H1 (cell line): ENCODE data around the gene GID8. TPM values are rescaled to one million over a fixed set of nuclear protein-coding genes. Genes with fewer than 3 reads are reported as not detected.

Experiments used
- CTCF ChIA-PET: fragments of 300-600 bp; sonication (Branson Sonifier 250); formaldehyde crosslinking; loops from one replicate; lab custom pipeline; 2021; ENCODE audit not compliant: partially characterized antibody; lab: Charles Lee
- POLR2A ChIA-PET: fragments of 300-600 bp; sonication (Branson Sonifier 250); formaldehyde crosslinking; loops from one replicate; lab custom pipeline; 2021; ENCODE audit warnings: inconsistent platforms; ENCODE audit not compliant: partially characterized antibody; lab: Charles Lee
- DNase-seq, 2 experiments: peaks; one replicate each; pipeline versions ENCODE4 v3.0.0 to v3.0.0-alpha.2; 2010 to 2022; ENCODE audit warnings: low spot score in 2 of 2, low read depth in 1 of 2, mixed read lengths in 1 of 2
- FAIRE-seq: peaks from 2 replicates; lab custom pipeline; 2011; peaks lifted over from hg19 to GRCh38; lab: Jason Lieb, UNC
- H2AFZ ChIP-seq: 2 replicates; pipeline ENCODE4 v1.8.1; 2012; ENCODE audit warnings: low read length, inconsistent platforms
- H2AK5ac ChIP-seq: 2 replicates; pipeline ENCODE4 v1.6.1; 2013; ENCODE audit warnings: low read depth, low read length
- H2BK120ac ChIP-seq: replicated peaks from 2 replicates; pipeline ENCODE3; 2013; ENCODE audit warnings: low read depth, low read length, inconsistent platforms
- H2BK12ac ChIP-seq: 2 replicates; pipeline ENCODE4 v1.6.1; 2013; ENCODE audit warnings: low read depth, low read length
- H2BK15ac ChIP-seq: 2 replicates; pipeline ENCODE4 v1.6.1; 2013; ENCODE audit warnings: low read length
- H2BK20ac ChIP-seq: 2 replicates; pipeline ENCODE4 v1.6.1; 2013; ENCODE audit warnings: low read length
- H2BK5ac ChIP-seq: 2 replicates; pipeline ENCODE4 v1.6.1; 2013; ENCODE audit warnings: low read depth, low read length
- H3K14ac ChIP-seq: 2 replicates; pipeline ENCODE4 v1.6.1; 2013; ENCODE audit warnings: inconsistent platforms; ENCODE audit not compliant: insufficient read length
- H3K18ac ChIP-seq: 2 replicates; pipeline ENCODE4 v1.6.1; 2013; ENCODE audit warnings: low read length; ENCODE audit errors: extremely low read depth
- H3K23ac ChIP-seq: 2 replicates; pipeline ENCODE4 v1.6.1; 2013; ENCODE audit warnings: inconsistent platforms; ENCODE audit not compliant: insufficient read length
- H3K23me2 ChIP-seq: 2 replicates; pipeline ENCODE4 v1.6.1; 2013; ENCODE audit warnings: low read depth, low read length
- H3K27ac ChIP-seq: 2 replicates; pipeline ENCODE4 v1.6.1; 2011; ENCODE audit warnings: low read depth, low read length, inconsistent platforms
- H3K27me3 ChIP-seq, 4 experiments: replicated peaks in 1 of 4; 1 replicate in 1 of 4; 2 replicates in 3 of 4; pipeline versions ENCODE4 v1.6.1 to v1.8.1; 2011 to 2013; ENCODE audit warnings: low read length in 3 of 4, mild to moderate bottlenecking in 3 of 4, inconsistent platforms in 2 of 4, mixed read lengths in 2 of 4, moderate library complexity in 1 of 4; ENCODE audit not compliant: control insufficient read depth in 3 of 4, insufficient read depth in 3 of 4; ENCODE audit errors: extremely low read depth in 1 of 4
- H3K36me3 ChIP-seq, 4 experiments: 2 replicates each; pipeline versions ENCODE4 v1.6.1 to v1.8.1; 2011 to 2013; ENCODE audit warnings: mild to moderate bottlenecking in 4 of 4, low read length in 3 of 4, moderate library complexity in 2 of 4, control low read depth in 1 of 4, inconsistent platforms in 1 of 4; ENCODE audit not compliant: insufficient read depth in 4 of 4, control insufficient read depth in 2 of 4
- H3K4ac ChIP-seq: replicated peaks from 2 replicates; pipeline ENCODE3; 2013; ENCODE audit warnings: low read length, low read depth, mixed read lengths, inconsistent platforms; ENCODE audit not compliant: insufficient read length
- H3K4me1 ChIP-seq, 4 experiments: replicated peaks in 1 of 4; 1 replicate in 1 of 4; 2 replicates in 3 of 4; pipeline versions ENCODE4 v1.6.1 to v1.8.1; 2011 to 2013; ENCODE audit warnings: low read length in 3 of 4, inconsistent platforms in 2 of 4, mixed read lengths in 1 of 4; ENCODE audit not compliant: insufficient read depth in 4 of 4, control insufficient read depth in 3 of 4
- H3K4me2 ChIP-seq, 2 experiments: 2 replicates each; pipeline versions ENCODE4 v1.6.1 to v1.8.1; 2011 to 2013; ENCODE audit warnings: low read depth in 2 of 2, low read length in 2 of 2, control low read depth in 1 of 2, inconsistent platforms in 1 of 2, mild to moderate bottlenecking in 1 of 2; ENCODE audit not compliant: insufficient read depth in 1 of 2
- H3K4me3 ChIP-seq, 4 experiments: fragments of 200-600, 300-600 bp in 1 of 4; sonication (generic), shearing (Covaris generic), sonication (Bioruptor Twin) in 1 of 4; 2 replicates each; pipeline versions ENCODE4 v1.5.1 to v1.8.1; 2011 to 2016; ENCODE audit warnings: low read length in 4 of 4, low read depth in 3 of 4, control low read depth in 2 of 4, inconsistent platforms in 2 of 4, mild to moderate bottlenecking in 2 of 4, mixed read lengths in 1 of 4, moderate library complexity in 1 of 4; ENCODE audit not compliant: insufficient read depth in 2 of 4; ENCODE audit errors: extremely low read depth in 1 of 4
- H3K56ac ChIP-seq: replicated peaks from 2 replicates; pipeline ENCODE3; 2013; ENCODE audit warnings: low read depth, mild to moderate bottlenecking, mixed read lengths, low read length, inconsistent platforms; ENCODE audit not compliant: insufficient read length
- H3K79me1 ChIP-seq: 2 replicates; pipeline ENCODE4 v1.6.1; 2013; ENCODE audit warnings: low read depth, low read length, control low read depth
- H3K79me2 ChIP-seq, 2 experiments: 2 replicates each; pipeline versions ENCODE4 v1.6.1 to v1.8.1; 2012 to 2013; ENCODE audit warnings: low read length in 2 of 2, mild to moderate bottlenecking in 2 of 2, inconsistent platforms in 1 of 2; ENCODE audit not compliant: insufficient read depth in 2 of 2, control insufficient read depth in 1 of 2
- H3K9ac ChIP-seq, 4 experiments: replicated peaks in 1 of 4; 1 replicate in 1 of 4; 2 replicates in 3 of 4; pipeline versions ENCODE4 v1.6.1 to v1.8.1; 2011 to 2013; ENCODE audit warnings: low read depth in 3 of 4, low read length in 3 of 4, control low read depth in 2 of 4, mild to moderate bottlenecking in 2 of 4, moderate library complexity in 2 of 4, inconsistent platforms in 1 of 4; ENCODE audit errors: extremely low read depth in 1 of 4
- H3K9me3 ChIP-seq, 2 experiments: 2 replicates each; pipeline versions ENCODE4 v1.6.1 to v1.8.1; 2012 to 2013; ENCODE audit warnings: mild to moderate bottlenecking in 2 of 2, moderate library complexity in 2 of 2, control low read depth in 1 of 2, inconsistent platforms in 1 of 2, low read depth in 1 of 2, low read length in 1 of 2, mixed read lengths in 1 of 2; ENCODE audit not compliant: insufficient read depth in 2 of 2
- H4K20me1 ChIP-seq, 2 experiments: replicated peaks in 1 of 2; 2 replicates each; pipeline versions ENCODE3 to v1.8.1; 2011 to 2013; ENCODE audit warnings: inconsistent platforms in 2 of 2, low read length in 2 of 2, mild to moderate bottlenecking in 1 of 2; ENCODE audit not compliant: insufficient read depth in 2 of 2, control insufficient read depth in 1 of 2
- H4K5ac ChIP-seq: 2 replicates; pipeline ENCODE4 v1.6.1; 2013; ENCODE audit warnings: low read length, low read depth, mixed read lengths, inconsistent platforms; ENCODE audit not compliant: insufficient read length
- H4K8ac ChIP-seq: 2 replicates; pipeline ENCODE4 v1.8.0; 2013; ENCODE audit warnings: mild to moderate bottlenecking, moderate library complexity, low read length, inconsistent platforms; ENCODE audit not compliant: insufficient read depth; ENCODE audit errors: extremely low read depth
- H4K91ac ChIP-seq: replicated peaks from 2 replicates; pipeline ENCODE3; 2013; ENCODE audit warnings: low read length, mixed read lengths, inconsistent platforms; ENCODE audit not compliant: insufficient read length
- CHD1 ChIP-seq: IDR thresholded peaks from 2 replicates; pipeline ENCODE4 v1.6.1; 2012; ENCODE audit warnings: low read depth, low read length, improper control_type of control experiment
- FOSL1 ChIP-seq: IDR thresholded peaks from 2 replicates; pipeline ENCODE4 v1.6.1; 2011; ENCODE audit warnings: mild to moderate bottlenecking, low read depth, low read length, moderate library complexity; ENCODE audit not compliant: insufficient read depth
- KDM5A ChIP-seq: fragments of 200-600 bp; IDR thresholded peaks from 2 replicates; pipeline ENCODE4 v1.7.1; 2012; ENCODE audit warnings: mild to moderate bottlenecking, low read length, inconsistent platforms, mixed read lengths
- MAFK ChIP-seq: IDR thresholded peaks from 2 replicates; pipeline ENCODE4 v1.6.1; 2012; ENCODE audit warnings: low read depth, mild to moderate bottlenecking, improper control_type of control experiment, low read length
- POLR2A ChIP-seq, 2 experiments: IDR thresholded peaks; 1 replicate in 1 of 2; 2 replicates in 1 of 2; pipeline ENCODE4 v1.6.1; 2011; ENCODE audit warnings: low read depth in 2 of 2, low read length in 2 of 2, mild to moderate bottlenecking in 2 of 2; ENCODE audit errors: control extremely low read depth in 1 of 2
- RBBP5 ChIP-seq: IDR thresholded peaks from 2 replicates; pipeline ENCODE4 v1.7.1; 2012; ENCODE audit warnings: low read depth, mild to moderate bottlenecking, inconsistent platforms, low read length, moderate library complexity, borderline replicate concordance
- RFX5 ChIP-seq: IDR thresholded peaks from 2 replicates; pipeline ENCODE4 v1.6.1; 2011; ENCODE audit warnings: low read depth, low read length, improper control_type of control experiment, borderline replicate concordance
- SIN3A ChIP-seq, 2 experiments: IDR thresholded peaks in 1 of 2; conservative IDR thresholded peaks in 1 of 2; 2 replicates each; pipeline ENCODE4 v1.6.1; 2011 to 2012; ENCODE audit warnings: low read length in 2 of 2, improper control_type of control experiment in 1 of 2, low read depth in 1 of 2, mild to moderate bottlenecking in 1 of 2
- SIRT6 ChIP-seq: IDR thresholded peaks from one replicate; pipeline ENCODE4 v1.7.1; 2012; ENCODE audit warnings: low read length, inconsistent platforms
- TBP ChIP-seq: IDR thresholded peaks from 2 replicates; pipeline ENCODE4 v1.6.1; 2011; ENCODE audit warnings: low read depth, low read length, improper control_type of control experiment
- WGBS, 2 experiments: shearing (Covaris generic) in 1 of 2; methylation state at CpG; one replicate each; pipeline versions ENCODE4 v1.1.6 to v1.1.7; 2013 to 2015; ENCODE audit warnings: low lambda C conversion rate in 2 of 2, mixed read lengths in 2 of 2, inconsistent platforms in 1 of 2, low coverage in 1 of 2, missing lambda C conversion rate in 1 of 2; ENCODE audit not compliant: insufficient replicate concordance in 2 of 2, insufficient coverage in 1 of 2, insufficient read length in 1 of 2; ENCODE audit errors: extremely low coverage in 1 of 2, missing lambda C conversion rate in 1 of 2; 5-methylcytosine and 5-hydroxymethylcytosine counted together
- polyA plus RNA-seq, 7 experiments: library from polyadenylated mRNA; depleted of rRNA in 3 of 7; stranded (reverse) in 5 of 7; unstranded in 2 of 7; fragments of >200 nt in 5 of 7; fragments of 200-250 nt in 2 of 7; gene quantifications; 1 replicate in 5 of 7; 2 replicates in 1 of 7; 4 replicates in 1 of 7; pipeline versions ENCODE4 v1.2.1 to v1.2.3, GENCODE V29; 2011 to 2013; ENCODE audit warnings: missing spikeins in 2 of 7, mixed read lengths in 2 of 7
- total RNA-seq: library from RNA; stranded (reverse); fragmentation: NEBNext Ultra II Directional; extraction: Animal tissue kit (Norgen Biotek cat#: 25700); gene quantifications from 2 replicates; pipeline ENCODE4 v1.2.1, GENCODE V29; 2021

GID8 gene
- total and polyA plus RNA-seq, 2 of the 8 experiments (the other 6 are each of a cell fraction or from before 2014, with no cell fraction given), result 39.7 to 72.9 TPM

DNA sequence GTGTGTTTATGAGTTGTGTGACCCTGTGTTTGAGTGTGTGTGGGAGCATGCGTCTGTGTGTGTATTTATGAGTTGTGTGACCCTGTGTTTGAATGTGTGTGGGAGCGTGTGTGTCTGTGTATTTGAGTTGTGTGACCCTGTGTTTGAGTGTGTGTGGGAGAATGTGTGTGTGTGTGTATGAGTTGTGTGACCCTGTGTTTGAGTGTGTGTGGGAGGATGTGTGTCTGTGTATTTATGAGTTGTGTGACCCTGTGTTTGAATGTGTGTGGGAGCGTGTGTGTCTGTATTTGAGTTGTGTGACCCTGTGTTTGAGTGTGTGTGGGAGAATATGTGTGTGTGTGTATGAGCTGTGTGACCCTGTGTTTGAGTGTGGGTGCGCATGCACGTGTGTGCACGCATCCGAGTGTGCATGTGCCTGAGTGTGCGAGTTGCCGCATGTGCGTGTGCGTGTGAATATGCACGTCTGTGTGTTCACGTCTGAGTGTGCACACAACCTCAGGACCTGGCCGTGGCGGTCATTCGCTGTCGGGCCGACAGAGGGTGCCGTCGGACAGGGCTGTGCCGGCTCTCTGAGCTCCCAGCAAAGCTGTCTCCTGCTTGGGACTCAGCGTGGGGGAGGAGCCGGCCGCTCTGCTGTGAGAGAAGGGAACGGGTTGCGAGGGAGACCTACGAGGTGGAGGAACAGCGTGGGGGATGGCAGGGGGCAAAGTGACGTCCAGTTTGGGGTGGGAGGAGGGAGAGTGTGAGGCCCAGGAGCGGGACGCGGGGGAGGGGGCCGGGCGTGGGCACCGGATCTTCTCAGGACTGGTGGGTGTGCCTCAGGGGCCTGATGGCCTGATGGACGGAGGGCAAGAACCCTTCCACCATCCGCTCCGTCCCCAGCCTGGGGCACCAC lies 34.2 kb downstream of the GID8 start:
- Histone ChIP-seq H4K8ac (no peak overlapping the region), H3K4me3 (peak overlapping the region in 3 of 4 experiments; percentile 15 to 55 (median 34); a peak in 5 of 8 replicates), H3K23ac (no peak overlapping the region), H2AFZ (no peak overlapping the region), H3K9ac (no peak overlapping the region), H3K79me2 (no peaks in the 10 kb centered on the region), H3K56ac (no peak overlapping the region), H2BK5ac (no peak overlapping the region), H3K18ac (peak overlapping the region; percentile 60), H3K9me3 (no peaks in the 10 kb centered on the region), H2BK20ac (peak overlapping the region; percentile 18; the same call in 1 of the 2 replicates), H3K27me3 (peaks cover 8 to 37% (median 23%) of the 10 kb centered on the region in 4 experiments), H3K23me2 (peaks cover 13% of the 10 kb centered on the region; the same call in 1 of the 2 replicates), H3K27ac (no peak overlapping the region), H2BK15ac (0 out of 2 replicates have a peak overlapping the region, but pooled peaks have one; percentile 93), H3K4me2 (peak overlapping the region; percentile 18 to 69), H3K4me1 (peaks cover 2 to 20% (median 11%) of the 10 kb centered on the region in 4 experiments), H4K5ac (no peak overlapping the region), H3K4ac (peak overlapping the region; percentile 85), H2AK5ac (0 out of 2 replicates have a peak overlapping the region, but pooled peaks have one; percentile 56), H4K20me1 (peaks cover 0 to 8% of the 10 kb centered on the region in 2 experiments), H2BK120ac (peak overlapping the region; percentile 72), H2BK12ac (peak overlapping the region; percentile 90; the same call in 1 of the 2 replicates), H3K14ac (no peak overlapping the region), H3K36me3 (no peaks in the 10 kb centered on the region), H4K91ac (peak overlapping the region; percentile 74), H3K79me1 (no peaks in the 10 kb centered on the region)
- DNase-seq, result peak; percentile 38 to 97
- ChIA-PET CTCF (interaction anchor here (0.6 to 1.8 kb wide), 33 partner anchors 13 to 380 kb away, joined by 3 to 9 read pairs (median 4); partner anchors contain the start of gene BIRC7), POLR2A (interaction anchor here (0.8 to 1.8 kb wide), 6 partner anchors 27 to 56 kb away, joined by 3 to 12 read pairs (median 4); partner anchors contain the start of gene BHLHE23)
- FAIRE-seq, result no peak
- 7% methylated on average over 28 of the region's 38 CpGs; no CpG with 5 or more reads in 1 of the 2 experiments for WGBS, 2 experiments
- no peak for TF ChIP-seq RBBP5
- no peak for TF ChIP-seq CHD1
- no peak for TF ChIP-seq KDM5A
- no peak for TF ChIP-seq SIRT6
- no peak for TF ChIP-seq RFX5
- peak in 1 of 2 experiments; percentile 67; a peak in 2 of 4 replicates for TF ChIP-seq SIN3A (conservative IDR thresholded peaks at IDR 0.05 in 1 of 2, IDR thresholded peaks at IDR 0.05 in 1 of 2; ENCODE audit: low read depth in 1 of 2, low read length in 2 of 2)
- no peak for TF ChIP-seq POLR2A (IDR thresholded peaks at IDR 0.05; ENCODE audit: control extremely low read depth in 1 of 2, low read depth in 2 of 2, low read length in 2 of 2)
- TF ChIP-seq MAFK, result no peak
- TF ChIP-seq FOSL1, result no peak
- TF ChIP-seq TBP, result no peak
